OCI-LY7 (cell line): Measurements from ENCODE around the gene KIAA1755. TPM values are rescaled to one million over a fixed set of nuclear protein-coding genes. Genes with fewer than 3 reads are reported as not detected.
"Not testable (repeated sequence)": the region's sequence is repeated elsewhere in the genome, so short reads cannot be mapped to it uniquely, and the experiment has no call there.

Experiments
- BruUV-seq: library from RNA; stranded (reverse); fragments of 400-500 nt; replicated peaks from 2 replicates; lab custom pipeline; 2021; lab: Mats Ljungman, UMichigan
- CTCF ChIA-PET: fragments of 300-600 bp; sonication (Branson Sonifier 250); formaldehyde crosslinking; loops from one replicate; lab custom pipeline; 2022; ENCODE audit warnings: antibody characterized with exemption; ENCODE audit not compliant: unreplicated experiment; lab: Charles Lee
- POLR2A ChIA-PET: fragments of 300-600 bp; sonication (Branson Sonifier 250); formaldehyde crosslinking; loops from one replicate; lab custom pipeline; 2022; ENCODE audit warnings: antibody characterized with exemption; lab: Charles Lee
- DNase-seq: peaks from one replicate; pipeline ENCODE4 v3.0.0-alpha.2; 2015; ENCODE audit warnings: low spot score
- H2AFZ ChIP-seq: fragments of 200-600 bp; sonication (generic), shearing (Covaris generic); 2 replicates; pipeline ENCODE4 v1.6.1; 2014; ENCODE audit warnings: mild to moderate bottlenecking, antibody characterized with exemption, low read length, moderate library complexity
- H3K27ac ChIP-seq: fragments of 200-600 bp; sonication (generic); 2 replicates; pipeline ENCODE4 v1.5.1; 2014; ENCODE audit warnings: mixed run types, low read depth, mild to moderate bottlenecking, moderate library complexity, low read length, inconsistent platforms; ENCODE audit not compliant: poor library complexity, severe bottlenecking
- H3K36me3 ChIP-seq: fragments of 200-600 bp; sonication (generic); 2 replicates; pipeline ENCODE4 v1.6.1; 2014; ENCODE audit warnings: mild to moderate bottlenecking, antibody characterized with exemption, low read length, moderate library complexity, mixed read lengths; ENCODE audit not compliant: insufficient read depth
- H3K4me1 ChIP-seq: fragments of 200-600 bp; sonication (generic); 2 replicates; pipeline ENCODE4 v1.5.1; 2014; ENCODE audit warnings: mild to moderate bottlenecking, low read length; ENCODE audit not compliant: insufficient read depth, poor library complexity, severe bottlenecking
- H3K4me2 ChIP-seq: fragments of 200-600 bp; sonication (generic); 2 replicates; pipeline ENCODE4 v1.6.1; 2014; ENCODE audit warnings: mild to moderate bottlenecking, low read length
- H3K4me3 ChIP-seq: fragments of 200-600 bp; sonication (generic); 2 replicates; pipeline ENCODE4 v1.5.1; 2014; ENCODE audit warnings: mild to moderate bottlenecking, low read depth, low read length; ENCODE audit not compliant: poor library complexity, severe bottlenecking
- H3K79me2 ChIP-seq: fragments of 200-600 bp; sonication (generic); 2 replicates; pipeline ENCODE4 v1.6.1; 2016; ENCODE audit warnings: low read depth, mild to moderate bottlenecking, low read length, moderate library complexity, mixed read lengths; ENCODE audit not compliant: insufficient read depth
- H3K9me2 ChIP-seq: fragments of 200-600 bp; sonication (generic); 2 replicates; pipeline ENCODE4 v1.6.1; 2016; ENCODE audit warnings: mild to moderate bottlenecking, low read length, mixed read lengths; ENCODE audit not compliant: insufficient read depth
- H3K9me3 ChIP-seq: fragments of 200-600 bp; sonication (generic); 2 replicates; pipeline ENCODE4 v1.6.1; 2014; ENCODE audit warnings: mild to moderate bottlenecking, mixed run types, low read length, mixed read lengths
- H4K20me1 ChIP-seq: fragments of 200-600 bp; sonication (generic); 2 replicates; pipeline ENCODE4 v1.6.1; 2014; ENCODE audit warnings: mild to moderate bottlenecking, antibody characterized with exemption, low read length, moderate library complexity, mixed read lengths; ENCODE audit not compliant: insufficient read depth
- EZH2phosphoT487 ChIP-seq: fragments of 200-600 bp; sonication (generic); IDR thresholded peaks from 2 replicates; pipeline ENCODE4 v1.6.1; 2018; ENCODE audit warnings: low read depth, borderline replicate concordance, mild to moderate bottlenecking, mixed run types, antibody characterized with exemption, low read length, moderate library complexity, mixed read lengths
- intact Hi-C: fragments of 100-400 bp; cut with micrococcal nuclease; formaldehyde crosslinking; loops from one replicate; pipeline ENCODE4 v1.10.0; 2022; ENCODE audit not compliant: unreplicated experiment
- total RNA-seq, 2 experiments: library from RNA; depleted of rRNA in 1 of 2; stranded (reverse); fragments of >200 nt in 1 of 2; shearing (Covaris generic) in 1 of 2; gene quantifications; 2 replicates each; pipeline ENCODE4 v1.2.3, GENCODE V29; 2014 to 2022
- TF ChIP-seq, protein P1 (sequence below): fragments of 200-600 bp; sonication (generic); conservative IDR thresholded peaks from 2 replicates; pipeline ENCODE4 v1.5.1; 2014; ENCODE audit warnings: mild to moderate bottlenecking, antibody characterized with exemption, low read length, moderate library complexity, mixed read lengths

The KIAA1755 gene
- total RNA-seq, 2 experiments from 2014 or later: not detected

DNA sequence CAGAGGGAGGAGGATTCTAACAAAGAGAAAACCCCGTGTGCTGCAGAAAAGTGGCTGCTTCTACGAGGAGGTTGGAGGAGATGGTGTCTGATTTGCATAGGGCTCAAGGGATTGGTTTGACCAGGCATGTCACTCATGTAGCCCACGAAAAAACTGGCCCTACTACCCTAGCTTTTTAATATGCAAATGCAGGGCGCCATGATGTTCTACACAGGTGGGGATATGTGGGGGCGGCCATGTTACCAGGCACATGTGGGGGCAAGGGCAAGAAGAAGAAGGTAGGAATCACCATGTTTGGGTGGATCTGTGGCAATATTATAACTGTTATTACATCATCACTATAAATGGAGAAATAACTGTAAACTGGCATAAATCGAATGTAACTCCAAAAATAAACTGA is 9.9 kb downstream of the KIAA1755 start:
- Histone ChIP-seq H3K4me1 (no peaks in the 10 kb centered on the region), H3K36me3 (no peaks in the 10 kb centered on the region), H3K4me2 (no peak overlapping the region), H3K79me2 (no peaks in the 10 kb centered on the region), H4K20me1 (no peaks in the 10 kb centered on the region), H3K9me3 (no peaks in the 10 kb centered on the region), H3K9me2 (no peaks in the 10 kb centered on the region), H2AFZ (no peak overlapping the region), H3K27ac (no peak overlapping the region), H3K4me3 (no peak overlapping the region)
- intact Hi-C loops: no loop called here
- DNase-seq: no peak
- ChIA-PET POLR2A (no interaction called here), CTCF (no interaction called here)
- TF ChIP-seq, protein P1, sequence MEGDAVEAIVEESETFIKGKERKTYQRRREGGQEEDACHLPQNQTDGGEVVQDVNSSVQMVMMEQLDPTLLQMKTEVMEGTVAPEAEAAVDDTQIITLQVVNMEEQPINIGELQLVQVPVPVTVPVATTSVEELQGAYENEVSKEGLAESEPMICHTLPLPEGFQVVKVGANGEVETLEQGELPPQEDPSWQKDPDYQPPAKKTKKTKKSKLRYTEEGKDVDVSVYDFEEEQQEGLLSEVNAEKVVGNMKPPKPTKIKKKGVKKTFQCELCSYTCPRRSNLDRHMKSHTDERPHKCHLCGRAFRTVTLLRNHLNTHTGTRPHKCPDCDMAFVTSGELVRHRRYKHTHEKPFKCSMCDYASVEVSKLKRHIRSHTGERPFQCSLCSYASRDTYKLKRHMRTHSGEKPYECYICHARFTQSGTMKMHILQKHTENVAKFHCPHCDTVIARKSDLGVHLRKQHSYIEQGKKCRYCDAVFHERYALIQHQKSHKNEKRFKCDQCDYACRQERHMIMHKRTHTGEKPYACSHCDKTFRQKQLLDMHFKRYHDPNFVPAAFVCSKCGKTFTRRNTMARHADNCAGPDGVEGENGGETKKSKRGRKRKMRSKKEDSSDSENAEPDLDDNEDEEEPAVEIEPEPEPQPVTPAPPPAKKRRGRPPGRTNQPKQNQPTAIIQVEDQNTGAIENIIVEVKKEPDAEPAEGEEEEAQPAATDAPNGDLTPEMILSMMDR: no peak
- TF ChIP-seq EZH2phosphoT487: no peak
- BruUV-seq: no TSS peak

DNA sequence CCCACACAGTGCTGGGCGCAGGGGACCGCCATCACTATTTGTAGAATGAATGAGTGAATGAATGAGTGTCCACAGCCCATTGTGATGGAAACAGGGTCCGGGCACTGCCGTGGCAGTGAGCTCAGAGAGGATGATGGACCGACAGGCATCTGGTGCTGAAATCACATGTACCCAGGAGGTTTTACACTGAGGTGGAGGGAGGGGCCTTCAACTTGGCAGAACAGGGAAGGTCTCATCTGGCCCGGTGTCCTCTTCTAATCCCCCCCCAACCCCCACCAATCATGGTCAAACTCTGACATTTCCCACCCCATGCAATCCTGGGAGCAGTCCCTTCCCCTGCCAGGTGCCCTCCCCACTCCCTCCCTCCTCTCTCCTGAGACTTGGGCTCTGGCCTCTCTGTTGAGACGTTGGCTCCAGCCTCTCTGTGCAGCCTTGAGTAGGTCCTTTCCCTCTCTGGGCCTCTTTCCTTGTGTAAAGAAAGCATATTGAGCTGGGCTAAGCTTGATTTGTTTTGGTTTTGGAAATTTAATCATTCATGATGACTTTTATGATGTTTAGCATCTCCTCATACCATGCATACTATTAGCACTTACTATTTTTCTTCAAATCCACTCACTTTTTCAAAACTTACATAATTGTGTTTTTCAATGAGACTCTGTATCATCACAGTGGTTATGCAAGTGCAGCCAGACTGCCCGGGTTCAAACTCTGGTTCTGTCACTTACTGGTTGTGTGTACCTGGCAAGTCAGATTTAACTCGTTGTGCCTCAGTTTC is 10.8 kb downstream of the KIAA1755 start:
- no peak for TF ChIP-seq EZH2phosphoT487
- TF ChIP-seq, protein P1: no peak
- Histone ChIP-seq H3K4me1 (no peaks in the 10 kb centered on the region), H2AFZ (no peak overlapping the region), H3K9me3 (no peaks in the 10 kb centered on the region), H3K79me2 (no peaks in the 10 kb centered on the region), H3K9me2 (no peaks in the 10 kb centered on the region), H4K20me1 (no peaks in the 10 kb centered on the region), H3K27ac (no peak overlapping the region), H3K4me3 (no peak overlapping the region), H3K36me3 (no peaks in the 10 kb centered on the region), H3K4me2 (no peak overlapping the region)
- POLR2A ChIA-PET: no interaction called here
- CTCF ChIA-PET: no interaction called here
- DNase-seq: no peak
- intact Hi-C loops: no loop called here
- no TSS peak for BruUV-seq

DNA sequence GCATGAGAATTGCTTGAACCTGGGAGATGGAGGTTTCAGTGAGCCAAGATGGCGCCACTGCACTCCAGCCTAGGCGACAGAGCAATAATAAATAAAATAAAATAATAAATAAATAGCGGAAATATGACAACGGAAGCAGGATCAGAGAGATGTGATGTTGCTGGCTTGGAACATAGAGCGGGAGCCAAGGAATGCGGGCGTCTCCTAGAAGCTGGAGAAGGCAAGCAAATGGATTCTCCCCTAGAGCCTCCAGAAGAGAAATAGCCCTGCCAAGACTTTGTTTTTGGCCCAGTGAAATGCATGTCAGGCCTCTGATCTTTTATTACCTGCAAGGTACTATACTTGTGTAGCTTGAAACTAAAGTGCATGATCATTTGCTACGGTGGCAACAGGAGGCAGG is 12.4 kb downstream of the KIAA1755 start:
- ChIA-PET POLR2A (no interaction called here), CTCF (no interaction called here)
- H3K9me3 ChIP-seq: peaks cover 9% of the 10 kb centered on the region; the same call in 1 of the 2 replicates
- H3K9me2 ChIP-seq: no peaks in the 10 kb centered on the region
- no peaks in the 10 kb centered on the region for H4K20me1 ChIP-seq
- H3K4me1 ChIP-seq: no peaks in the 10 kb centered on the region
- no peak overlapping the region for H2AFZ ChIP-seq
- intact Hi-C loops: no loop called here
- no peaks in the 10 kb centered on the region for H3K36me3 ChIP-seq
- BruUV-seq: no TSS peak
- H3K4me3 ChIP-seq: no peak overlapping the region
- H3K4me2 ChIP-seq: no peak overlapping the region
- no peak for DNase-seq
- no peaks in the 10 kb centered on the region for H3K79me2 ChIP-seq
- H3K27ac ChIP-seq: no peak overlapping the region
- TF ChIP-seq EZH2phosphoT487: no peak
- TF ChIP-seq, protein P1: no peak

- BruUV-seq, H3K36me3 ChIP-seq, intact Hi-C loops, H3K4me3 ChIP-seq, H3K79me2 ChIP-seq, H3K9me2 ChIP-seq, H3K4me1 ChIP-seq, POLR2A ChIA-PET, H4K20me1 ChIP-seq, CTCF ChIA-PET, DNase-seq, H3K4me2 ChIP-seq, H3K27ac ChIP-seq, H2AFZ ChIP-seq: not testable (repeated sequence)
- peaks cover 13% of the 10 kb centered on the region; the same call in 1 of the 2 replicates for H3K9me3 ChIP-seq
These were observed 12.8 kb downstream of the KIAA1755 start for GRCh38 chr20:38247725-38248124.
